GM12872 (cell line): ENCODE data around the gene SYCP2L.

Experiments used
- CTCF ChIP-seq: IDR thresholded peaks from 3 replicates; pipeline ENCODE4 v1.5.1; 2011; ENCODE audit warnings: low read depth, mild to moderate bottlenecking, low read length, moderate library complexity; ENCODE audit not compliant: insufficient read depth

SYCP2L gene

GRCh38 chr6:10904015-10904414, 17.2 kb downstream of the SYCP2L start:
- TF ChIP-seq CTCF, result no peak

- TF ChIP-seq CTCF, result no peak
Observed at GRCh38 chr6:10908228-10908627, 21.4 kb downstream of the SYCP2L start.

GRCh38 chr6:10933126-10933525, 46.3 kb downstream of the SYCP2L start:
- no peak for TF ChIP-seq CTCF

GRCh38 chr6:10939840-10940239, 53.0 kb downstream of the SYCP2L start:
- no peak for TF ChIP-seq CTCF

- TF ChIP-seq CTCF, result no peak
Observed at GRCh38 chr6:10945845-10946244, 59.0 kb downstream of the SYCP2L start.

- no peak for TF ChIP-seq CTCF
Observed at GRCh38 chr6:10947966-10948365, 61.1 kb downstream of the SYCP2L start.

- TF ChIP-seq CTCF, result no peak
Observed at GRCh38 chr6:10949579-10950490, 63.0 kb downstream of the SYCP2L start.
